Dedifferentiated amniotic fluid mesenchymal stem cell (primary cell): ENCODE measurements around the gene TCF7L1.

ENCODE experiments used
- DNase-seq: peaks from one replicate; pipeline ENCODE4 v3.0.0-alpha.2; 2016; ENCODE audit errors: extremely low spot score

The TCF7L1 gene

GRCh38 chr2:85162746-85163301 lies 29.6 kb downstream of the TCF7L1 start:
- DNase-seq, result no peak

- no peak for DNase-seq
These were observed 30.5 kb downstream of the TCF7L1 start for GRCh38 chr2:85163675-85164074.

GRCh38 chr2:85164145-85164569 lies 31.0 kb downstream of the TCF7L1 start:
- no peak for DNase-seq

GRCh38 chr2:85165088-85165690 lies 32.0 kb downstream of the TCF7L1 start:
- DNase-seq, result no peak

GRCh38 chr2:85166021-85166420 lies 32.8 kb downstream of the TCF7L1 start:
- DNase-seq, result no peak

GRCh38 chr2:85167479-85167878 lies 34.3 kb downstream of the TCF7L1 start:
- DNase-seq, result no peak

- no peak for DNase-seq
These were observed 35.8 kb downstream of the TCF7L1 start for GRCh38 chr2:85168942-85169341.

- no peak for DNase-seq
These were observed 36.4 kb downstream of the TCF7L1 start for GRCh38 chr2:85169581-85169980.

GRCh38 chr2:85170938-85171475 lies 37.8 kb downstream of the TCF7L1 start:
- DNase-seq, result no peak

- DNase-seq, result no peak
These were observed 38.7 kb downstream of the TCF7L1 start for GRCh38 chr2:85171916-85172315.

- DNase-seq, result no peak
These were observed 40.7 kb downstream of the TCF7L1 start for GRCh38 chr2:85173909-85174308.

GRCh38 chr2:85174943-85175342 lies 41.8 kb downstream of the TCF7L1 start:
- DNase-seq, result no peak

- peak; percentile 56 for DNase-seq
These were observed 42.4 kb downstream of the TCF7L1 start for GRCh38 chr2:85175369-85176299.

GRCh38 chr2:85177031-85177824 lies 44.0 kb downstream of the TCF7L1 start:
- DNase-seq, result no peak

GRCh38 chr2:85178154-85178553 lies 45.0 kb downstream of the TCF7L1 start:
- DNase-seq, result no peak

GRCh38 chr2:85178980-85179411 lies 45.8 kb downstream of the TCF7L1 start:
- no peak for DNase-seq

GRCh38 chr2:85179541-85179940 lies 46.3 kb downstream of the TCF7L1 start:
- no peak for DNase-seq

- DNase-seq, result no peak
These were observed 47.3 kb downstream of the TCF7L1 start for GRCh38 chr2:85180322-85181133.

GRCh38 chr2:85181134-85181631 lies 48.0 kb downstream of the TCF7L1 start:
- DNase-seq, result no peak

GRCh38 chr2:85181844-85182456 lies 48.8 kb downstream of the TCF7L1 start:
- DNase-seq, result no peak
